Lower lobe of right lung (tissue), 2 donors: ENCODE measurements around the gene XRCC5. TPM values are rescaled to one million over a fixed set of nuclear protein-coding genes. Genes with fewer than 3 reads are reported as not detected.

Experiments
- ATAC-seq, 2 donors: fragments of 200-7000 bp; cut with Tn5 transposase; one replicate each; pipeline ENCODE4 v1.9.1; 2020 to 2022; ENCODE audit warnings: mild to moderate bottlenecking in 2 of 2, moderate library complexity in 2 of 2
- DNase-seq: peaks from one replicate; pipeline ENCODE4 v3.0.0-alpha.2; 2020
- H3K27ac ChIP-seq: fragments of 200-600 bp; one replicate; pipeline ENCODE4 v1.8.0; 2022
- H3K27me3 ChIP-seq: fragments of 200-600 bp; one replicate; pipeline ENCODE4 v1.8.0; 2022; ENCODE audit warnings: low read depth
- H3K36me3 ChIP-seq: fragments of 200-600 bp; one replicate; pipeline ENCODE4 v1.8.0; 2022; ENCODE audit warnings: mild to moderate bottlenecking
- H3K4me1 ChIP-seq: fragments of 200-600 bp; one replicate; pipeline ENCODE4 v1.8.0; 2022
- H3K4me3 ChIP-seq: fragments of 200-600 bp; one replicate; pipeline ENCODE4 v1.8.0; 2022; ENCODE audit warnings: mild to moderate bottlenecking
- H3K9me3 ChIP-seq: fragments of 200-600 bp; one replicate; pipeline ENCODE4 v1.8.0; 2022
- intact Hi-C: fragments of 100-400 bp; cut with DNase I; formaldehyde crosslinking; loops from one replicate; pipeline ENCODE4 v1.11.0; 2022
- total RNA-seq: library from RNA; stranded (reverse); fragmentation: NEBNext Ultra II Directional; extraction: Animal tissue kit (Norgen Biotek cat#: 25700); gene quantifications from one replicate; pipeline ENCODE4 v1.2.1, GENCODE V29; 2021
- TF ChIP-seq, protein P1 (sequence below): fragments of 200-600 bp; IDR thresholded peaks from one replicate; pipeline ENCODE4 v1.8.0; 2022; ENCODE audit warnings: antibody characterized with exemption, mild to moderate bottlenecking
- donor health status: DM: no; HTN: yes; CAD: no; lungs with severe emphysema.

XRCC5 gene
- total RNA-seq, 1 donor from 2014 or later, result 155 TPM

DNA sequence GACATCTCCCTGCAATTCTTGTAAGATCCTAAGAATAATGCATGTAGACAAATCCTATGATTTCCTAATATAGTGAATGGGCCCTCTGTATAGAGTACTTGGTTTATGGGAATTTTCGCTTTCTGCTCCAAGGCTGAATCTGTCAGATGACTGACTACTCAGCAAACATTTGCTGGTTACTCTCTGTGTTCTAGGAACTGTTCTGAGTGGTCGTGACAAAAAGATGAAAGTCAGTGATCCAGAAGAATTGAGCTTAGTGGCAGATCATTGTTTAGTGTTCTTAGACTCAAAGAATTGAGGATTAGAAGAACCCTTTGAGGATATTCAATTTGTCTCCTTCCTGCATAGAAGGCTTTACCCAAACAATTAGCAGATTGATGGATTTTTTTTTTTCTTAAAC is 10.0 kb downstream of the XRCC5 start:
- Histone ChIP-seq H3K9me3 (no peaks in the 10 kb centered on the region), H3K4me3 (no peak overlapping the region), H3K36me3 (peaks cover 85% of the 10 kb centered on the region), H3K27me3 (no peaks in the 10 kb centered on the region), H3K4me1 (peaks cover 14% of the 10 kb centered on the region), H3K27ac (no peak overlapping the region)
- DNase-seq, result no peak
- ATAC-seq, result no peak
- TF ChIP-seq, protein P1, sequence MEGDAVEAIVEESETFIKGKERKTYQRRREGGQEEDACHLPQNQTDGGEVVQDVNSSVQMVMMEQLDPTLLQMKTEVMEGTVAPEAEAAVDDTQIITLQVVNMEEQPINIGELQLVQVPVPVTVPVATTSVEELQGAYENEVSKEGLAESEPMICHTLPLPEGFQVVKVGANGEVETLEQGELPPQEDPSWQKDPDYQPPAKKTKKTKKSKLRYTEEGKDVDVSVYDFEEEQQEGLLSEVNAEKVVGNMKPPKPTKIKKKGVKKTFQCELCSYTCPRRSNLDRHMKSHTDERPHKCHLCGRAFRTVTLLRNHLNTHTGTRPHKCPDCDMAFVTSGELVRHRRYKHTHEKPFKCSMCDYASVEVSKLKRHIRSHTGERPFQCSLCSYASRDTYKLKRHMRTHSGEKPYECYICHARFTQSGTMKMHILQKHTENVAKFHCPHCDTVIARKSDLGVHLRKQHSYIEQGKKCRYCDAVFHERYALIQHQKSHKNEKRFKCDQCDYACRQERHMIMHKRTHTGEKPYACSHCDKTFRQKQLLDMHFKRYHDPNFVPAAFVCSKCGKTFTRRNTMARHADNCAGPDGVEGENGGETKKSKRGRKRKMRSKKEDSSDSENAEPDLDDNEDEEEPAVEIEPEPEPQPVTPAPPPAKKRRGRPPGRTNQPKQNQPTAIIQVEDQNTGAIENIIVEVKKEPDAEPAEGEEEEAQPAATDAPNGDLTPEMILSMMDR, result no peak
- intact Hi-C loops, result no loop called here

DNA sequence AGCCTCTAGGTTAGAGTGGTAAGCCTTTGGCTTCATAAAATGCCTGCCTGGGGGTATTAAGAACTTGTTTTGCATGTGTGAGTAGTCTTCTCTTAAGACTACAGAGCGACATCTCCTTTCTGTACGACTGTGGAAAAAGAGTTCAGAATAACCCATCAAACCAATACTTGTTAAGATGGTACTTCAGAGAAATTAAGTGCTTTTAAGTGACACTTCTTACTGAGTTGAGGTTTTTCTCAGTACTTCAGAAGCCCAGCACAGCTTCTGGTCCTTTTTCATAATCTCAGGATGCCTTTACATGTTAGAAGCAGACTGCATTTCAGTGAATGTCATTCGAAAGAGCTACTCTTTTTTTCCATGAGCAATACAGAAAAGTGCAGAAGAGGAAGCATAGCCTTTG is 10.8 kb downstream of the XRCC5 start:
- H3K36me3 ChIP-seq, result peaks cover 90% of the 10 kb centered on the region
- ATAC-seq, result peak; percentile 53 to 79
- intact Hi-C loops, result no loop called here

DNA sequence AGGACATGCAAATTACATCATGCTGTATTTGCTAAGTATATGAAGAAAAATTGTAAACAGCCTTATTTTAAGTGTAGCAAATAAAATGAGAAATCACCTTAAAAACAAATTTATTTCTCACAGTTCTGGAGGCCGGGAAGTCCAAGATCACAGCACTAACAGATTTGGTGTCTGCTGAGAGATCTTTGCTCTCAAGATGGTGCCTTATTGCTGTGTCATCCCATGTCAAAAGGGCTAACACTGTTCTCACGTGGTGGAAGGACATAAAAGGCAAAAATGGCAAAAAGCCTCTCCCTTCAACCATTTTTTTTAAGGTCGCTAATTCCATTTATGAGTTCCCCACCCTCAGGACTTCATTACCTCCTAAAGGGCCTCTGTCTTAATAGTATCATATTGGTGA is 12.1 kb downstream of the XRCC5 start:
- DNase-seq (no peak), ATAC-seq (no peak)
- no peak overlapping the region for H3K4me3 ChIP-seq
- H3K9me3 ChIP-seq, result no peaks in the 10 kb centered on the region
- no peaks in the 10 kb centered on the region for H3K27me3 ChIP-seq
- no peaks in the 10 kb centered on the region for H3K4me1 ChIP-seq
- H3K36me3 ChIP-seq, result peaks cover 100% of the 10 kb centered on the region
- intact Hi-C loops, result no loop called here
- TF ChIP-seq, protein P1, result no peak
- H3K27ac ChIP-seq, result no peak overlapping the region

More for the DNA sequence above, 10.8 kb downstream of the XRCC5 start:
- no peak overlapping the region for H3K27ac ChIP-seq
- H3K27me3 ChIP-seq, result no peaks in the 10 kb centered on the region
- no peak for DNase-seq
- TF ChIP-seq, protein P1, result no peak
- no peaks in the 10 kb centered on the region for H3K9me3 ChIP-seq
- peaks cover 9% of the 10 kb centered on the region for H3K4me1 ChIP-seq
- no peak overlapping the region for H3K4me3 ChIP-seq

DNA sequence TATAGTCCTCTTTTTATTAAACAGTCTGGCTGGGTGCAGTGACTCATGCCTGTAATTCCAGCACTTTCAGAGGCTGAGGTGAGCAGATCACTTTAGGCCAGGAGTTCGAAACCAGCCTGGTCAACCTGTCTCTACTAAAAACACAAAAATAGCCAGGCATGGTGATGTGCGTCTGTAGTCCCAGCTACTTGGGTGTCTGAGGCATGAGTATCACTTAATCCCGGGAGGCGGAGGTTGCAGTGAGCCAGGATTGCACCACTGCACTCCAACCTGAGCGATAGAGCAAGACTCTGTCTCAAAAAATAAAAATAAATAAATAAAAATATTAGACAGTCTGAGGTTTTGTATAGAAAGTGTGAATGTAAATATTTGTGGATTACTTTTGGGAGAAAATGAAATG is 17.8 kb downstream of the XRCC5 start:
- Histone ChIP-seq H3K36me3 (peaks cover 97% of the 10 kb centered on the region), H3K9me3 (no peaks in the 10 kb centered on the region), H3K27me3 (no peaks in the 10 kb centered on the region), H3K4me1 (no peaks in the 10 kb centered on the region), H3K4me3 (no peak overlapping the region), H3K27ac (no peak overlapping the region)
- DNase-seq (no peak), ATAC-seq (no peak)
- TF ChIP-seq, protein P1, result no peak
- intact Hi-C loops, result no loop called here

DNA sequence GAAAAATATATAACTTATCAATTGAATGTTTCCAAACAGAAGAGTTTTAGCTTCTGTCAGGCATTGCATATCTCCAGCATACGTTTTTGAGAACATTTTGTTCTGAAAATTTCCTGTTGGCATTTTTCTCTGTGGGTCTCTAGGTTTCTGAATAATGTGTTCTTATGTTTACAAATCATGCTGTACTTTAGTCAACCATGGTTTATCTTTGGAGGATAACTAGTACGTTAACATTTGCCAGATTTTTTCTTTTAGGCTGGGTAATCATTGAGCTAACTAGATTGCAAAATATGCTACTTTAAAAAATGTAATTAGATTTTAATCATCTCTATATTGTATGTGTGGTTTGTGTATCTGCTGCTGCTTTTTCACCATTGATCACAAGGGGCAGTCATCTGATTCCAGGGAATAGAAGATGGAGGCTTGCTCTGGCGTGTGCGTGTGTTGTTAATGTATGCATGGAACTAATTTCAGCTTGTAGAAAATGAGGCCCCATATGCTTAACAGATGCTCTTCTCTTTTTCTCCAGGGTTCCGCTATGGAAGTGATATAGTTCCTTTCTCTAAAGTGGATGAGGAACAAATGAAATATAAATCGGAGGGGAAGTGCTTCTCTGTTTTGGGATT is 21.3 kb downstream of the XRCC5 start:
- Histone ChIP-seq H3K36me3 (peaks cover 97% of the 10 kb centered on the region), H3K27me3 (no peaks in the 10 kb centered on the region), H3K9me3 (no peaks in the 10 kb centered on the region), H3K27ac (no peak overlapping the region), H3K4me3 (no peak overlapping the region), H3K4me1 (peaks cover 3% of the 10 kb centered on the region)
- TF ChIP-seq, protein P1, result no peak
- ATAC-seq (no peak), DNase-seq (no peak)
- intact Hi-C loops, result no loop called here
